Measurements from ENCODE around the gene KDM4C. TPM values are rescaled to one million over a fixed set of nuclear protein-coding genes. Genes with fewer than 3 reads are reported as not detected.
A peak's percentile ranks its signal among the peaks of the same experiment; 100 is the strongest.

The KDM4C gene
- total and polyA plus RNA-seq, 2 of the 8 experiments (the other 6 are each of a cell fraction or from before 2014, with no cell fraction given), result 13.0 to 26.1 TPM

DNA sequence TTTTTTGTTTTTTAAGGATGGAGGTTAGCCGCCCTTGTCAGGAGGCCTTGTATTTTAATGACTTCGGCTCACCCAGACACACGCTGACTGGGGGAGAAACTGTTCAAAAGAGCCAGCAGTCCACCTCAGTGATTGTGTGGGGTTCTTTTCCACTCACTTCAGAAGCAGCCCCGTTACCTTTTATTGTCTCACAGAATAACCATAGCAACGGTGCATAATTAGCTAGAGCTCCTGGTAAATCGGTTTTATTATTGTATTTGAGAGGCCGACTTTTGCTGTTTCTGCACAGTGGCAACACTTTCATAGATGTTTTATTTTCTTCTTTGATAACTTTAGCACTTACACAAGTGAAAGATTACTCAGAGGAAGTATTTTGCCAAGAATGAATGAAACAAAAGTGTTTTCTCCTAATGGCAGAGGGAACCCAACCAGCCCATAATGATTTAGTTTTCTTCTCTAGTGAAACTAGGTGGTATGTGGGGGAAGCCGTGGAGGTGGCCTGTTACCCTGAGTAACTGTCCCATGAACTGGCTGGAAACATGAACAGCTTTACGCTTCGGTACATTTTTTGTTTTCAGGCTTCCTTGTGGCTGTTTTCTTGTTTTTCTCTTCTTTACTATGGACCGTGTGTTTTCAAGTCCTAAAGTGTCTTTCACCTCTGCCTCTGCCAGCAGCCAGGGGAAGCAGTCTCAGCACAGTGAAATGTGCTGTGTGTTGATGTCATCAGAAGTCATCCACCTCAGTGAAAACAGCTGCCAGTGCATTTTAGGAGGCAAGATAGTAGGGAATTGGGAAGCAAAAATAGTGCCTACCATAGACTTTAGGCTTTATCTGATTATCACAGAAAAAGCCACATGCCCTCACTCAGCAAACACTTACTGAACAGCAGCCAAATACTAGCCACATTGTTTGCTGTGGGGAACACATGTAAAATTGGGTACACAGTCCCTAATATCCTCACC, 414.7 kb downstream of the KDM4C start:
- TF ChIP-seq ASH2L (IDR thresholded peaks at IDR 0.05; ENCODE audit: low read length), result no peak
- Histone ChIP-seq H3K9ac (replicated peaks in 1 of 4; ENCODE audit: extremely low read depth in 1 of 4, low read depth in 3 of 4, low read length in 3 of 4) (no peak overlapping the region), H4K91ac (replicated peaks; ENCODE audit: insufficient read length, low read length) (no peak overlapping the region), H3K4me2 (ENCODE audit: insufficient read depth in 1 of 2, low read depth in 2 of 2, low read length in 2 of 2) (no peak overlapping the region), H2BK5ac (ENCODE audit: low read depth, low read length) (no peak overlapping the region), H3K56ac (replicated peaks; ENCODE audit: insufficient read length, low read depth, low read length) (no peak overlapping the region), H2BK20ac (ENCODE audit: low read length) (no peak overlapping the region), H3K79me2 (ENCODE audit: control insufficient read depth in 1 of 2, insufficient read depth in 2 of 2, low read length in 2 of 2) (no peaks in the 10 kb centered on the region), H3K27me3 (replicated peaks in 1 of 4; ENCODE audit: control insufficient read depth in 3 of 4, extremely low read depth in 1 of 4, insufficient read depth in 3 of 4, low read length in 3 of 4) (no peaks in the 10 kb centered on the region), H2BK12ac (ENCODE audit: low read depth, low read length) (no peak overlapping the region), H2AFZ (ENCODE audit: low read length) (no peak overlapping the region), H3K4me3 (ENCODE audit: extremely low read depth in 1 of 4, insufficient read depth in 2 of 4, low read depth in 3 of 4, low read length in 4 of 4) (no peak overlapping the region), H4K20me1 (replicated peaks in 1 of 2; ENCODE audit: control insufficient read depth in 1 of 2, insufficient read depth in 2 of 2, low read length in 2 of 2) (no peaks in the 10 kb centered on the region), H3K4me1 (replicated peaks in 1 of 4; ENCODE audit: control insufficient read depth in 3 of 4, insufficient read depth in 4 of 4, low read length in 3 of 4) (peaks cover 0 to 6% (median 4%) of the 10 kb centered on the region in 4 experiments; a peak in 4 of 7 replicates), H3K23me2 (ENCODE audit: low read depth, low read length) (no peaks in the 10 kb centered on the region), H3K9me3 (ENCODE audit: insufficient read depth in 2 of 2, low read depth in 1 of 2, low read length in 1 of 2) (no peaks in the 10 kb centered on the region), H3K23ac (ENCODE audit: insufficient read length) (peak overlapping the region; percentile 86), H3K14ac (ENCODE audit: insufficient read length) (no peak overlapping the region), H3K27ac (ENCODE audit: low read depth, low read length) (no peak overlapping the region; the same call in 1 of the 2 replicates), H3K79me1 (ENCODE audit: low read depth, low read length) (no peaks in the 10 kb centered on the region), H4K5ac (ENCODE audit: insufficient read length, low read depth, low read length) (no peak overlapping the region), H4K8ac (ENCODE audit: extremely low read depth, insufficient read depth, low read length) (no peak overlapping the region), H3K18ac (ENCODE audit: extremely low read depth, low read length) (no peak overlapping the region), H2BK15ac (ENCODE audit: low read length) (no peak overlapping the region), H3K4ac (replicated peaks; ENCODE audit: insufficient read length, low read depth, low read length) (no peak overlapping the region), H3K36me3 (ENCODE audit: control insufficient read depth in 2 of 4, insufficient read depth in 4 of 4, low read length in 3 of 4) (no peaks in the 10 kb centered on the region; a peak in 1 of 8 replicates), H2BK120ac (replicated peaks; ENCODE audit: low read depth, low read length) (no peak overlapping the region), H2AK5ac (ENCODE audit: low read depth, low read length) (no peak overlapping the region)
- ChIA-PET POLR2A (ENCODE audit: partially characterized antibody) (interaction anchor here (1.2 kb wide), 1 partner anchor 15 kb away, joined by 4 read pairs; no protein-coding TSS in a partner anchor), CTCF (ENCODE audit: partially characterized antibody) (interaction anchor here (1.1 to 2.7 kb wide), 6 partner anchors 13 to 119 kb away, joined by 3 to 15 read pairs (median 4); no protein-coding TSS in a partner anchor)
- no peak for DNase-seq (ENCODE audit: low read depth in 1 of 2, low spot score in 2 of 2)
- FAIRE-seq, result no peak
- 83% methylated on average over 11 of the region's 11 CpGs; no CpG with 5 or more reads in 1 of the 2 experiments for WGBS, 2 experiments (ENCODE audit: extremely low coverage in 1 of 2, insufficient coverage in 1 of 2, insufficient read length in 1 of 2, insufficient replicate concordance in 2 of 2, low coverage in 1 of 2, low lambda C conversion rate in 2 of 2, missing lambda C conversion rate in 1 of 2)

All from H1 (cell line).